Stimulated activated CD4-positive, alpha-beta T cell treated with anti-CD3 and anti-CD28 coated beads, Interleukin-4, amount 100 ng/mL, for 48 hours (primary cell): ENCODE results near the gene SMIM14.
"Not testable (repeated sequence)": the region's sequence is repeated elsewhere in the genome, so short reads cannot be mapped to it uniquely, and the experiment has no call there.

Experiments used
- DNase-seq, 2 donors: peaks; one replicate each; pipeline ENCODE4 v3.0.0-alpha.2; 2020; ENCODE audit warnings: low read depth in 2 of 2

The SMIM14 gene

DNA sequence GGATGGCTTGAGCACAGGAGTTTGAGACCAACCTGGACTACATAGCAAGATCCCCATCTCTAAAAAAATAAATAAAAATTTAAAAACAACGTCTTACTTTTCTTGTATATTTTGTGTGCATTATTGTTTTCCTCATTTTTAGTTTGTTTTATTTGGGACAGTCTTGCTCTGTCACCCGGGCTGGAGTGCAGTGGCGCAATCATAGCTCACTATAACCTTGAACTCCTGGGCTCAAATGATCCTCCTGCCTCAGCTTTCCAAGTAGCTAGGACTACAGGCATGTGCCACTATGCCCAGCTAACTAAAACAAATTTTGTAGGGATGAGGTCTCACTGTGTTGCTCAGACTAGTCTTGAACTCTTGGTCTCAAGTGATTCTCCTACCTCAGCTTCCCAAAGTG is 9.5 kb upstream of the SMIM14 start:
- DNase-seq, result no peak

DNA sequence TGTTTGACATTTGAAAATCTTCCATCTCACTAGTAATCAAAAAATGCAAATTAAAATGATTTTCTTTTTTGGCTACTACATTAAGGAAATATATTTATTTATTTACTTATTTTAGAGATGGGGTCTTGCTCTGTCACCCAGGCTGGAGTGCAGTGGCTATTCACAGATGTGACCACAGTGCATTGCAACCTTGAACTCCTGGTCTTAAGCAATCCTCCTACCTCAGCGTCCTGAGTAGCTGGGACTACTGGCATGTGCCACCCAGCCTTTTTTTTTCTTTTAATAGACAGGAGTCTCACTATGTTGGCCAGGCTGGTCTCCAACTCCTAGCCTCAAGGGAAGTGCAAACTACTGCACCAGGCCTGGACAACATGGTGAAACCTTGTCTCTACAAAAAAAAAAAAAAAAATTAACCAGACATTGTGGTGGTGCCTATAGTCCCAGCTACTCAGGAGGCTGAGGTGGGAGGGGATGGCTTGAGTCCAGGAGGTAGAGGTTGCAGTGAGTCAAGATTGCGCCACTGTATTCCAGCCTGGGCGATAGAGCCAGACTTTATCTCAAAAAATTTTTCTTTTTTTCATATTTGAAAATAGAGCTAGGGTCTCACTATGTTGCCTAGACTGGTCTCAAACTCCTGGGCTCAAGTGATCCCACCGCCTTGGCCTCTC is 4.4 kb upstream of the SMIM14 start:
- no peak for DNase-seq

DNA sequence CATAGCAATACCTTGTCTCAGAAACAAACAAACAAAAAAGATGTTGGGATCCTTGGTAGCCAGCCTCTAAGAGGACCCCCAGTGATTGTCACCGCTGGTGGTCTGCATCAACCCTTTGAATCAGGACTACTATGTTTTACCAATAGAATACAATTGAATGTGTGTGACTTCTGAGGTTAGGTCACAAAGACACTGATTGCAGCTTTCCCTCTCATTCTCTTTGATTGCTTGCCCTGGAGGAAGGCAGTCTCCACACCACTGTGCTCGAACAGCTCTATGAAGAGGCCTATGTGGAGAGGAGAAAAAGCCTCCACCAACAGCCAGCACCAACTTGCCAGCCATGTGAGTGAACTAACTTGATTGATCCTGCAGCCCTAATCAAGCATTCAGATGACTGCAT is 2.8 kb upstream of the SMIM14 start:
- DNase-seq, result no peak

DNA sequence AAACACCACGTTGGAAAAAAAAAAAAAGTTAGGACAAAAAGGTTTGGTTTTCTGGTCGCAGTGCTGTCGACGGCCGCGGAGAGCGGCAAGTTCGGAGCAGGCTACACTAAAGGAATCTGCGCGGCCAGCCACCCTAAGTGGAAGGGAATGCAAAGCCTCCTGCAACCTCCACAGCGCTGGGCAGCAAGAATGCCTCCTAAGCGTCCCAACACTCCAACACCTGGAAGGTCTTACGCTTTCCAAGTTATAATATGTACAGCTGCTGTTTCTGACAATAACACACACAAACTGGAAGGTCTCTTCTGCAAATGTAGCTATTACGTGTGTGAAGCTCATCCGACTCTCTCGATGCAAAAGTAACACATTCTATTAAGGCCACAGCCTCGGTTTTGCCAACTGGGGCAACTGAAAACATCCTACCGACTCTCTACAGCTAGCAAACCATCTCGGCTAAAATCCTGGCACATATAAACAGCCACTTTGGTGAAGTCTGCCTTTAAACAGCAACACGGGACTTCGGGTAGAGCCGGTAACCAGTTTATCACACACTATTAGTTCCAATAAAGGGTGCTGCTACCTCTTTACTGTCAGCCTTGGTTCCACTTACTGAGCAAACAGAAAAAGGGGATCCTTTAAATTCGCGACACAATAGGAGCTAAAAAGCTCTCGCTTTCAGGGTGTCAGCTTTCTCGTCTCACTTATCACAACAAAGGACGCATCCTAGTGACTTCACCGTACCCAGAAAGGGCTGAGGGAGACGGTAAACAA is 895 bp downstream of the SMIM14 start:
- DNase-seq, result no peak

DNA sequence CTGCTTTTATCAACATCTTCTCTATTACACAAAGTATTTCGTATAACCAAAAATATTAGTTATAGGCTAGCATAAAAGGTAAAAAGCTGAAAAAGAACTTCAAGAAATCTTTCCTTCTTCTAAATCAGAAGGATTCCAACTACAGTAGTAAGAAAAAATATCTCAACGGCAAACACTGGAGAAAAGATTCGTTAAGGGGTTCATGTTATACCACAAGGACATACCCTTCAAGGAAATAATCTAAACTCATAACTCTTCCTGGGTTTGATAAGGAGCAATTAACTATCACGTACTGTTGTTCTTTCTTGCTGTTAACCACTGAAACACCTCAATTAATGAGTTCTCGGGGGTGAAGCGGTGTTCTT is 1.5 kb downstream of the SMIM14 start:
- DNase-seq, result no peak

DNA sequence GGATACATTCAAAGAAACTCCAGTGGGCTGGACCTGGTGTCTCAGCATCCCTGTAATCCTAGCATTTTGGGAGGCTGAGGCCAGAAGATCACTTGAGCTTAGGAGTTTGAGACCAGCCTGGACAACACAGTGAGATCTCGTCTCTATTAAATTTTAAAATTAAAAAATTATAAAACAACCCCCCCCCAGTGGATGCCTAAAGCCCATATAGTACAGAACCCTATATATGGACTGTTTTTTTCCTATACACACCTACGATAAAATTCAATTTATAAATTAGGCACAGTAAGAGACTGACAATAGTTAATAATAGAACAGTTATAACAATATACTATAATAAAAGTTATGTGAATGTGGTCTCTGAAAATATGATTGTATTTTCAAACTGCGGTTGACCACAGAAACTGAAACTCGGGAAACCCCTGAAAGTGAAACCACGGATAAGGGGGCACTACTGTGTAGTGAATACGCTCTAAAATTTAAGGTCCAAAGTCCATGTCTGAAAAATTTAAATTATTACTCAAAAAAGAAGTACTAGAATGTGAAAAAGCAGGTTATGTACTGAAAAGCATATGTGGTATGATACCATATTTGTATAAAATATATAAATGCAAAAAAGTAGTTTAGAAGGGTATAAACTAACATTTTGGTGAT is 2.0 kb downstream of the SMIM14 start:
- no peak for DNase-seq

DNA sequence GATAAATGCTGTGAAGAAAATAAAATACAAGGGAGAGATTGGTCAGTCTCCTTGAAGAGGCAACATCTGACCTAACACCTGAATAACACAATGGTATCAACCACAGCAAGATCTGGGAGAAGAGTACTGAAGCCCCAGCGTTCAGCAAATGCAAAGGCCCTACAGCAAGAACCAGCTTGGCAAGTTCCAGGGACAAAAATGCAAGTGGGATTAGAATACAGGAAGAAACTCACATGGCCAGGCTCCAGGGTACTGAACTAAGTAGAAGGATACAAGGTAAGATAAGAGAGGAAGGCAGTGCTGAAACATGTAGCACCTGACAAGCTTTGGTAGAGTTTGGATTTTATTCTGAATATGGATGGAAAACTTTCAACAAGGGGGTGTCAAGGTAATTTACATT is 3.6 kb downstream of the SMIM14 start:
- no peak for DNase-seq

DNA sequence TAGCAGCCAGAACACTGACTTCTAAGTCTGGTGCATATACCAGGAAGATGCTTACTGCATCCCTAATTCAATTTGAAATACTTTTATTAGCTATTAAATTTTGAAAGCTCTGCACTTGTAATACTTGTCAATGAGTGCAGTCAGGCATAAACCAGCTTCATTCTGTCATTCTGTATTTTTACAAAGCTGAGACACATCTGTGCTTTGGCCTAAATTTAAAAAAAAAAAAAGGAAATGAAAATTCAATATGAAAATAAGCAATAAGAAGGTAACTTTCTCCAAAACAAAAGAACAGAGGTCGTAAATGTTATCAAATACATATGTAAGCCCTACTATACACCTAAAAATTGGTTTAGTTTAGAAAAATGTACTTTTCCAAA is 7.0 kb downstream of the SMIM14 start:
- no peak for DNase-seq

DNA sequence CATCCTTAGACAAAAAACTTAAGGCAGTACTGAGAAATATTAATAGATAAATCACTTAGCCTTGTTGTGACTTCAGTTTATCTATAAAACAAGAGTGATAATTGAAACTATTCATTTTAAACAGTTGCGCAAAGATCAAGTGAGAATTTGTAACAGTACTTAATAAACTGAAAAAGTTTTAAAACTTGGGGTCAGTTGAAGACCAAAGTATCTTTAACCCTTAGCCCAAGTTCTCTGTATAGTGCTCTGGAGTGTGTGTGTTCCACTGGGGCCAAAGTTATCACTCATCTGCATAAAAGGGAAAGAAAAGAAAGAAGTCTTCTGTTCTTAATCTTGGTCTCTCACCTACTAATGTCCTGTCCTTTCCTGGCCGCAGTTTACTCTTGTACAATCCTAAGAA is 11.3 kb downstream of the SMIM14 start:
- DNase-seq, result no peak

DNA sequence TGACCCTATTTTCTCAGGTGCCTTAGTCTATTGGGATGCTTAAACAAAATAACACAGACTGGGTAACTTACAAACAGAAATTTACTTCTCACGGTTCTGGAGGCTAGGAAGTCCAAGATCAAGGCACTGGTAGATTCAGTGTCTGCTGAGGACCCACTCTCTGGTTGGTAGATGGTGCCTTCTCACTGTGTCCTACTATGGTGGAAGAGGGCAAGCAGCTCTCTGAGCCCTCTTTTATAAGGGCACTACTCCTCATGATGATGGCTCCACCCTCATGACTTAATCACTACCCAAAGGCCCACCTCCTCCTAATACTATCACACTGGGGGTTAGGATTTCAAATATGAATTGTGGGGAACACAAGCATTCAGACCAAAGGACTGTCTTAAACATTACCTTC is 11.8 kb downstream of the SMIM14 start:
- no peak for DNase-seq

DNA sequence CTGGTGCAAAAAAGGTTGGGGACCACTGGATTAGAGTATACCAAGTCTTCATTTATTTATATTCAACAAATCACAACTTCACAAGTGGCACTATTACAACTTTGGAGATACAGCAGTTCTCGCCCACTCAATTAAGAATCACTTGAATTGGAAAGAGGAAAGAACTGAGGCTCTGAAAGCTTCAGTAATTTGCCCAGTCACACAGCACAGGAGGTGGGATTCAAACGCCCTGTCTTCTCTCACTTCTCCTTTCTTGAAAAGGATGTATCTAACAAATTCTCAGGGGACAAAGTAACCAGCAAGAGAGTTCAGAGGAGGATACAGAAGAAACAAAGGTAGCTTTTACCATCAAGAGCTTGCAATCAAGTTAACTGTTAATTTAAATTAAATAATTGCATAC is 12.4 kb downstream of the SMIM14 start:
- no peak for DNase-seq

DNA sequence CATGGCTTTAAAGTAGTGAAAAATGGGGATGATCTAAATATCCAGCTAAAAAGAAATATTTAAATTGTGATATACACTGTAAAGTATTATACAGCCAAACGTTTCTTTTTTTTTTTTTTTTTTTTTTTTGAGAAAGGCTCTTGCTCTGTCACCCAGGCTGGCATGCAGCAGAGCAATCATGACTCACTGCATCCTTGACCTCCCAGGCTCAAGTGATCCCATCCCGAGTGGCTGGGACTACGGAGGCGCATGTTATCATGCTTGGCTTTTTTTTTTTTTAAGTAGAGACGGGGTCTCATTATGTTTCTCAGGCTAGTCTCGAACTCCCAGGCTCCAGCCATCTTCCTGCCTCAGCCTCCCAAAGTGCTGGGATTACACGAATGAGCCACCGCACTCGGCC is 17.1 kb downstream of the SMIM14 start:
- DNase-seq, result no peak

DNA sequence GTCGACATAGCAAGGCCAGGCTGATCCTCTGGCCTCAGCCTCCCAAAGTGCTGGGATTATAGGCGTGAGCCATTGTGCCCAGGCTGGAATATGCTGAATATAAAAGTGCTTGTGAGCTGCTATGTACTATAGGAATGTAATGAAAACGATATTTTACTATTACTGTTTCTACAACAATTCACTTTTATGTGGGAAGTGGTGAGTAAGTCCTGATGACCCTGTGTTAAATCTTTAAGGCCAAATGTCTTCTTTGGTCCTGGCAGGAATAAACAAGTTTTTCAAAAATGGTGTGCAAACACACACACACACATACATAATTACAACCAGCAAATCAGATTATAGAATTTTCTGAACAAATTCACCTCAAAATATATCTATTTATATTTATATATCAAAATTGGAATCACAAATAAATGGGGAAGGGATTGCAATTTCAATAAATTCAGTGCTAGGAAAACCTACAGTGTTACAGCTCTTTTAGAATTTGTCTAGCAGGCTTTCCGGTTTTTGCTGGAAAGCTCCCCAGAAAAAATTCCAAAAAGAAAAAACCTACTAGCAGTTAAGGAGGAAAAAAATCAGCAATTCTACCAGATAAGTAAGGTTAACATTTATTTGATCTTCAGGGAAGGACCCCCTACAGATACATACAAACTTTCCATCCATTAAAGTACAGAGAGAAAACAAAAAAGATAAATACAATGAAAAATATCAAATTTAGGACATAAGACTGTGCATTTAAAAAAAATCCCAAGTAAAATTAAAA is 17.9 kb downstream of the SMIM14 start:
- DNase-seq, result no peak

DNA sequence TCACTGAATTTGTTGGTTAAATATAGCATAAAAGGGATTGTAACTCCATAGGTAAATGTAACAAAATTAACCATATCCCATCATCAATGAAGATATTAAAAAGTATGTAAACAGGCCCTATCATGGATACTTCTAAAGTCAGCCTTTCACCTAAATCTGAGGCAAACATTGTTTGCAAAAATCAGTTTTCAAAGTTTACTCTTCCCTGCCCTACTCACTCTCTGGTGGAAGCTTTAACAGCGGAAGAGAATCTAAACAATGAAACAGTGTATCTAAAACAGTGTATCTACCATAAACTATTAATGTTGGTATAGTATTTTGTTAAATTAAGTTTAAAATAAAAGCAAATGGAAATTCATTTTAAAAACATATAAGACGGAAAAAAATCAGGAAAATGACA is 21.1 kb downstream of the SMIM14 start:
- no peak for DNase-seq

DNA sequence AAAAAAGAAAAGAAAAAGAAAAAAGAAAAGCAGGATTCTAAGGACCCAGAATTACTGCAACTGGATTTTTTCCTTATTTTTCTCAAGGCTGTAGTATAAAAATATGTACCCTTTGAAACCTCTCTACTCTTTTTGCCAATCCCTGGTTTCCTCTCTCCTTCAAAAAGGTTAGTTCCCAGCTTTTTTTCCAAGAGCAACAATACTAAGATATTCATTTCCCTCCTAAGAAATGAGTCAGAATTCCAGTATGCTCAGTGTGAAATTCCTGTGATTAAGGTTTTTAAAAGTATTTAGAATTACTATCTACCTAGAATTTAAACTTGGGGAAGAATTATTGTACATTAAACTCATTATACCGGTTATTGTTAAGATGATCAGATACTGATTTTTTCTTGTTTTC is 22.0 kb downstream of the SMIM14 start:
- DNase-seq, result no peak

DNA sequence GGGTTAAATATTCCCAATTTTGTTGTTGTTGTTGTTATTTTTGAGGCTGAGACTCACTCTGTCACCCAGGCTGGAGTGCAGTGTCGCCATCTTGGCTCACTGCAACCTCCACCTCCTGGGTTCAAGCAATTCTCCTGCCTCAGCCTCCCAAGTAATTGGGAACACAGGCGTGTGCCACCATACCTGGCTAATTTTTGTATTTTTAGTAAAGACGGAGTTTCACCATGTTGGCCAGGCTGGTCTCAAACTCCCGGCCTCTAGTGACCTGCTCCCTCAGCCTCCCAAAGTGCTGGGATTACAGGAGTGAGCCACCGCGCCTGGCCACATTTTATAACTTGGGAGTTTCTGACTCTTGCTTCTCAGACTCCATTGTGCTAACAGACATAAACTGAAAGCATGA is 22.6 kb downstream of the SMIM14 start:
- DNase-seq, result not testable (repeated sequence)

DNA sequence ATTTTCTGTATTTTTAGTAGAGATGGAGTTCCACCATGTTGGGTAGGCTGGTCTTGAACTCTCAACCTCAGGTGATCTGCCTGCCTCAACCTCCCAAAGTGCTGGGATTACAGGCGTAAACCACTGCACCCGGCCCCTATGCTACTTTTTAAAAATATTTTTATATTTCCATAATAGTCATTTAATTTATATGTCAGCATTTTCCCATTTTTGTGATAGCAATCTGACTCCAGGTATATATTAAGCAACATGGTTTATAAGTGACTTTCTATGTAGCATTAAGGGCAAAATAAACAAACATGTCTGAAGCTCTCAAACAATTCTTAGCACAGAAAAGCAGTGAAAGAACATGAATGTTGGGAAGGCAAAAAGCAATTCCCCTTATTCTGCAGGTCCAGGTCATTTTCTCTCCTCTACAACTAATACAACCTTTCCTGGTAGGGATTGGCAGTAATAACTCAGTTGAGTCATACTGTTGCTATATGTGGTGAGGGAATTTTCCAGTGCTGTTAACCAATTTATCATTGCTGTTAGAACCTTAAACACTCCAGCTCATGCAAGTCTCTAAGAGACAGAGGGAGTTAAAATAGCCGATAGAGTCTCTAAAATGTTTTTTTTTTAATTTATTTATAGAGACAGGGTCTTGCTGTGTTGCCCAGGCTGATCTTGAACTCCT is 24.0 kb downstream of the SMIM14 start:
- no peak for DNase-seq

DNA sequence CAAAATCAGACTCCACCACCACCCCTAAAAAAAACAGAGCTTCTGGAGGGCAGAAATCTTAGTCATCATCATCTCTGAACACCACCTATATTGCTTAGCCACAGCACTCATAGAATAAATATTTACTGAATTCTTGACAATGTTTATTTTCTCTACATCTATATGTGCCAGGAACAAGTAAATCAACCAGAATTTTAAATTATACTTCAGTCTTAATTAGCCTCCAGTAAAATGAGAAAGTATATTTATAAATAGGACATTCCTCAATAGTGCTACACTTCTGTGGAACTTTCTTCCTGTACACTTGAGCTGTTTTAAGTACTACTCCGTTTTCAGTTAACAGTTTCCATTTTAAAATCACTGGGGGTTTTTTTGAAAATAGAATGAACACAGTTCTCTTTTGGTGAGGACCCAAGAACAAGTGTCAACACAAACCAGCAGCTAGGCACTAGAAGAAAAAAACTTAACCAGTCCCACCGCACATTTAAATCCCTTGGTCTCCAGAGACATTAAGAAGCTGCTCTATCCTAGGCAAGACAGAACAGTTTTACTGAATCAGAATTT is 25.5 kb downstream of the SMIM14 start:
- DNase-seq, result no peak

DNA sequence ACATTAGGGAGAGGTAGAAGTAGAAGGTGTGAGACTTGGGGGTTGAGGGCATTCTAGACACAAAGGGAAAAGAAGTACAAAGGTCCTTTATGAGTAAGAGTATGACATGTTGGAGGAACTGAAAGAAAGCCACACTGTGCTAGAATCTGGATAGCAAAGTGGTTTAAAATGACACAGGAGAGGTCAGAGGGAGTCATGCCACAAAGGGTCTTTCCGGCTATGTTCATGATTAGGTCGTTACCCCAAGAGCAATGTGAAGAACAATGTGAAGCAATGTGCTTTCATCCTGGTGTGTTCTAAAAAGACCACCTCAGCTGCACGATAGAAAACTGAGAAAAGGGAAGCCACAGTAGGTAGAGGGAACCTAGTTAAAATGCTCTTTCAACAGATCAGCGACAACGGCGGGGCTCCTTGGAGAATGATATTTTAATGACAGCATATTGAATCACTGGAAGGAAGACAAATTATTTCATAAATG is 29.2 kb downstream of the SMIM14 start:
- no peak for DNase-seq

DNA sequence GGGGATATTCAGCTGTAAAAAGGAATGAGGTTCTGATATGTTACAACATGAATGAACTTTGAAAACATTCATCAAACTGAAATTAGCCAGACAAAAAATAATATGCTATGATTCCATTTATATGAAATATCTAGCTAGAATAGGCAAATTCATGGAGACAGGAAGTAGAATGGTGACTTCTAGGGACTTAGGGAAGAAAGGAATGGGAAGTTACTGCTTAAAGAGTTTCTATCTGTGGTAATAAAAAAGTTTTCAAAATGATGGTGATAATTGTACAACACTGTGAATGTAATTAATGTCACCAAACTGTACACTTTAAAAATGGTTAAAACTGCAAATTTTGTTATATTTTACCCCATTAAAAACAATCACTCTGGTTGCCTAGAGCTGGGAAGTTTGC is 30.2 kb downstream of the SMIM14 start:
- DNase-seq, result no peak

DNA sequence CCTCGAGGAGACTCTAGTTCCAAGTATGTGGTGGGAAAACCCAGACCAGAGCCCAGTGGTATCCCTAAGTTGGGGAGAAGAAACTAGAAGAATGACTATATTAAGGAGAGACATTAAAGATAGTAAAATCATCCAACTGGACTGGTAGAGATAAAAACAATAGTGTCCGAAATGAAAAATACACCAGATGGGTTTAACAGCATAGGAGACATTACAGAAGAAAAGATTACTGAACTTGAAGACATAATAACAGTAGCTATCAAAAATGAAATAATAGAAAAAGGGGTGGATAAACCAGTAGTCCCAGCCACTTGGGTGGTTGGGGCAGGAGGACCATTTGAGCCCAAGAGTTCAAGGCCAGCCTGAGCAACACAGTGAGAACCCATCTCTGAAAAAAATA is 31.9 kb downstream of the SMIM14 start:
- no peak for DNase-seq
